HEK293T (cell line): Measurements from ENCODE around the gene KIFBP.

ENCODE experiments used
- CTCF ChIA-PET: fragments of 350-600 bp; formaldehyde crosslinking; extraction: SDS; loops from one replicate; lab custom pipeline; 2021; ENCODE audit warnings: antibody characterized with exemption, inconsistent platforms; lab: Yijun Ruan, JAX
- POLR2A ChIA-PET: fragments of 350-600 bp; formaldehyde crosslinking; extraction: SDS; loops from one replicate; lab custom pipeline; 2020; ENCODE audit warnings: antibody characterized with exemption, inconsistent platforms; lab: Yijun Ruan, JAX
- DNase-seq: peaks from one replicate; pipeline ENCODE4 v3.0.0; 2012; ENCODE audit warnings: mixed read lengths; ENCODE audit errors: extremely low spot score
- ARNT ChIP-seq: fragments of 450-650 bp; IDR thresholded peaks from 2 replicates; pipeline ENCODE4 v1.6.1; 2017; ENCODE audit warnings: mild to moderate bottlenecking
- BHLHE40 ChIP-seq: fragments of 450-650 bp; IDR thresholded peaks from 2 replicates; pipeline ENCODE4 v1.6.1; 2016; ENCODE audit warnings: mild to moderate bottlenecking, moderate library complexity, borderline replicate concordance
- CTBP1 ChIP-seq: fragments of 450-650 bp; IDR thresholded peaks from 2 replicates; pipeline ENCODE4 v1.6.1; 2016; ENCODE audit warnings: borderline replicate concordance
- ELF4 ChIP-seq: fragments of 450-650 bp; IDR thresholded peaks from 2 replicates; pipeline ENCODE4 v1.6.1; 2017; ENCODE audit warnings: antibody characterized with exemption
- FOXA1 ChIP-seq: fragments of 450-650 bp; IDR thresholded peaks from 2 replicates; pipeline ENCODE4 v1.6.1; 2016; ENCODE audit warnings: mild to moderate bottlenecking
- FOXK2 ChIP-seq: fragments of 450-650 bp; IDR thresholded peaks from 2 replicates; pipeline ENCODE4 v1.6.1; 2016; ENCODE audit warnings: mild to moderate bottlenecking
- FOXM1 ChIP-seq: fragments of 450-650 bp; IDR thresholded peaks from 2 replicates; pipeline ENCODE4 v1.6.1; 2017; ENCODE audit warnings: mild to moderate bottlenecking, borderline replicate concordance
- HDGF ChIP-seq: fragments of 450-650 bp; IDR thresholded peaks from 2 replicates; pipeline ENCODE4 v1.6.1; 2017; ENCODE audit warnings: antibody characterized with exemption, borderline replicate concordance
- L3MBTL2 ChIP-seq: fragments of 450-650 bp; conservative IDR thresholded peaks from 2 replicates; pipeline ENCODE4 v1.6.1; 2016; ENCODE audit warnings: mild to moderate bottlenecking
- LEF1 ChIP-seq: fragments of 450-650 bp; IDR thresholded peaks from 2 replicates; pipeline ENCODE4 v1.6.1; 2017; ENCODE audit warnings: mild to moderate bottlenecking, borderline replicate concordance
- NFRKB ChIP-seq: fragments of 450-650 bp; IDR thresholded peaks from 2 replicates; pipeline ENCODE4 v1.6.1; 2016; ENCODE audit warnings: mild to moderate bottlenecking, moderate library complexity
- SP1 ChIP-seq: fragments of 450-650 bp; IDR thresholded peaks from 2 replicates; pipeline ENCODE4 v1.6.1; 2017
- SUZ12 ChIP-seq: fragments of 450-650 bp; IDR thresholded peaks from 2 replicates; pipeline ENCODE4 v1.6.1; 2016; ENCODE audit warnings: mild to moderate bottlenecking
- TARDBP ChIP-seq: fragments of 450-650 bp; IDR thresholded peaks from 2 replicates; pipeline ENCODE4 v1.6.1; 2016
- ZNF384 ChIP-seq: fragments of 450-650 bp; IDR thresholded peaks from 2 replicates; pipeline ENCODE4 v1.6.1; 2016
- TF ChIP-seq, protein P1 (sequence below): fragments of 450-650 bp; IDR thresholded peaks from 2 replicates; pipeline ENCODE4 v1.6.1; 2016

The KIFBP gene

GRCh38 chr10:69061305-69062161, 72.9 kb downstream of the KIFBP start:
- POLR2A ChIA-PET = no interaction called here
- DNase-seq = no peak
- CTCF ChIA-PET = no interaction called here

DNA sequence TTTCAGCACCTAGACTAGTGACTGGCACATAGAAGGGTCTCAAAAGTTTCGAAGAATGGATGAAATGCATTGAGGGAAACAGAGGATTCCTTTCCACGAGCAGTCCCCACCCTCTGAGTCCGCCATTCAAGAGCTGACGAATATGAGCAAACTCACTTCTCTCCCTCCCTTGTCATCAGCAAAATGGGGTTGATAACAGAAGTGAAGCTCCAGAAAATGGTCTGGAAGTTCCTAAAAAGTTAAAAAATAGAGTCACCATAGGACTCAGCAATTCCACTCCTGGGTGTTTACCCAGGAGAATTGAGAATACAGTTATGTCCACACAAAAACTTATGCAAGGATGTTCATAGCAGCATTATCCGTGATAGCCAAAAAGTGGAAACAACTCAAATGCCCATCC, 74.3 kb downstream of the KIFBP start:
- POLR2A ChIA-PET = interaction anchor here (1.1 kb wide), 1 partner anchor 14 kb away, joined by 3 read pairs; no protein-coding TSS in a partner anchor
- no peak for DNase-seq
- TF ChIP-seq ARNT (no peak), LEF1 (no peak)
- TF ChIP-seq, protein P1, sequence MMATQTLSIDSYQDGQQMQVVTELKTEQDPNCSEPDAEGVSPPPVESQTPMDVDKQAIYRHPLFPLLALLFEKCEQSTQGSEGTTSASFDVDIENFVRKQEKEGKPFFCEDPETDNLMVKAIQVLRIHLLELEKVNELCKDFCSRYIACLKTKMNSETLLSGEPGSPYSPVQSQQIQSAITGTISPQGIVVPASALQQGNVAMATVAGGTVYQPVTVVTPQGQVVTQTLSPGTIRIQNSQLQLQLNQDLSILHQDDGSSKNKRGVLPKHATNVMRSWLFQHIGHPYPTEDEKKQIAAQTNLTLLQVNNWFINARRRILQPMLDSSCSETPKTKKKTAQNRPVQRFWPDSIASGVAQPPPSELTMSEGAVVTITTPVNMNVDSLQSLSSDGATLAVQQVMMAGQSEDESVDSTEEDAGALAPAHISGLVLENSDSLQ = no peak
- CTCF ChIA-PET = no interaction called here

More at GRCh38 chr10:69061305-69062161, 72.9 kb downstream of the KIFBP start:
- TF ChIP-seq ZNF384 (no peak), FOXM1 (no peak), LEF1 (no peak), L3MBTL2 (no peak)

- ChIA-PET POLR2A (no interaction called here), CTCF (interaction anchor here (0.6 to 2.1 kb wide), 5 partner anchors 9 to 268 kb away, joined by 3 to 5 read pairs (median 3); no protein-coding TSS in a partner anchor)
- TF ChIP-seq FOXM1 = no peak
- no peak for TF ChIP-seq LEF1
- no peak for TF ChIP-seq ZNF384
- TF ChIP-seq FOXK2 = no peak
- no peak for TF ChIP-seq TARDBP
- peak; percentile 27 for DNase-seq
These were observed 76.2 kb downstream of the KIFBP start for GRCh38 chr10:69064762-69065328.

GRCh38 chr10:69065406-69066361, 77.1 kb downstream of the KIFBP start:
- POLR2A ChIA-PET = no interaction called here
- no peak for DNase-seq
- TF ChIP-seq FOXM1 (no peak), FOXA1 (no peak), FOXK2 (no peak), SUZ12 (no peak), BHLHE40 (no peak), ARNT (no peak), LEF1 (no peak), NFRKB (no peak), L3MBTL2 (no peak), ELF4 (no peak), TARDBP (no peak), HDGF (no peak), SP1 (no peak), CTBP1 (no peak), ZNF384 (no peak)
- TF ChIP-seq, protein P1 = no peak
- CTCF ChIA-PET = interaction anchor here (0.6 to 2.1 kb wide), 3 partner anchors 10 to 25 kb away, joined by 3 to 5 read pairs (median 3); no protein-coding TSS in a partner anchor
